ENCODE measurements around the gene ZIC1. TPM values are rescaled to one million over a fixed set of nuclear protein-coding genes. Genes with fewer than 3 reads are reported as not detected.
A peak's percentile ranks its signal among the peaks of the same experiment; 100 is the strongest.

The ZIC1 gene
- total RNA-seq, 1 donor from 2014 or later, result not detected

DNA sequence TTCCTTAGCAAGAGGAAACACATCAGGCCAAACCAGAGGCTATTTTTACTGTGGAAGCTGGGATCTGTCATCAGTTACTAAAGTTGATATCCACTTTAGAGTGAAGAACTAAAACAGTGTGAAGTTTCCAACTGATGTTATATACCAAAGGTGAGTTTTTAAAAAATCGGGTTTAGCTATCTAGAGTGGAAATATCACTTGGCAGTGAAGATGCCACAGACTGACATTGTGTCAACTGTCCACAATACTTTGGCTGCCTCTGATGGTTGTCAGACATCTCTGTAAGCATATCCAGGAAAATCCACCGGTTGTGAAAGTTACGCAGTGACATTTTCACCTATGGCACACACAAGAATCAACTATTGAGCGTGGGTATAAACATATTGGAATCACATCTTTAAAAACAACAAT lies 9.2 kb downstream of the ZIC1 start:
- DNase-seq (ENCODE audit: low spot score), result no peak
- intact Hi-C loops (cut with DNase I), result no loop called here

DNA sequence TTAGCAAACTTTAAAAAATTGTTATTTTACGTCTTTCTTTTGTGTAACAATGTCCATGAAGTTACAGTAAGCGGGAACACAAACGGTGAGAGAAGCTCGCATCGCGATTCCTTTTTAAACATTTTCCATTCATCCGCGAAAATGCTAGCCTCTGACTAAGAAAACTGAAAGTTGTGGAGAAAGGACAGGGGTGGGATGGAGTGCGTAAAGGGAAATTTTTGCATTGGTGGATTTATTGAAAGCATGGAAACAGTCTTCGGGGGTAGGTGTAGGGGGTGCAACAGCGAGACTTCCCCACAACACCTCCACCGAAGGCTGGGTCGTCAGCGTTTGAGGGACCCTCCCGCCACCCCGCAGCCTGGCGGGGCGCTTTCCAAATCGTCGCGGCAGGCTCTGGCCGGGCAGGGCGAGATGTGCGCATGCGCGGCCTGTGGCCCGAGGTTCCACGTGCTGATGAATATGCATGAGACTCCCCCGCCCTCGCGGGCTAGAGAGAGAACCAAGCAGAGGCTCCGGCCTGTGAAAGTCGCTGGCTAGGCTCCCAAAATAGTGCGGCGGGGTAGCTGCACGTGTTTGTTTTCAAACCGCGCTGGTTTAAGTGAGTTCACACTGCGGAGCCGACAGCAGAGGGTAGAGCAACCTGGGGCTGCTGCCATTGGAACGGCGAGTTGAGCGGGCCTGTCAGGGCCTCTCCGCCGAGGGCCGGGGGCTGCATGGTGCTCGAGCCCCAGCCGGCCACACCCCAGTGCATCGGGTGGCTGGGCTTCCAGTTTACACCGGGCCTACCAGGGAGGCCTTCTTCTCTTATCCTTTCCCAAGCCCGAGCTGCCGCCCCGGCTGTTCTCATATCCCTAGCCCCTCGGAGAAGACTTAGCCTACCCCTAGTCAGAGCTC lies 9.9 kb downstream of the ZIC1 start:
- peak; percentile 66 for DNase-seq (ENCODE audit: low spot score)
- intact Hi-C loops (cut with DNase I), result no loop called here

DNA sequence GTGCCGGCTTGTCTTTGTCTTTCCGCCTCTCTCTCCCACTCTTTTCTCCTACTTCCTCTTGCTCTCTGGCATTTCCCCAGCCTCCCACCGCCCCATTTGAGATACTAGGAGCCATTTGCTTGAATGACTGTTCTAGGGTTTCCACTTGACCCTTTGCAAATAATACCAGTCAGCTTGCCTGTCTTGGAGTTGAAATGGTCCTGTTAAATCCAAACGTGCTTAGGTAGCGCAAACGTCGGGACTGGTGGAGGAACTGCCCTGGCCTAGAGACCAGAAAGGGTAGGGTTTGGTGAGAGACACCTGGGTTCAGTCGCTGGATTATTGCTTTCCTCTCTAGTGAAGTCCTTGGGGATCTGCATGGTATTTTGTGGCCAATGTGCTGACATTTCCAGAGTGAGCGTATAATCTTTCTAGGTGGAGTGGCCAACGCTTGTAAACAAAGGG lies 10.6 kb downstream of the ZIC1 start:
- intact Hi-C loops (cut with DNase I), result no loop called here
- no peak for DNase-seq (ENCODE audit: low spot score)

DNA sequence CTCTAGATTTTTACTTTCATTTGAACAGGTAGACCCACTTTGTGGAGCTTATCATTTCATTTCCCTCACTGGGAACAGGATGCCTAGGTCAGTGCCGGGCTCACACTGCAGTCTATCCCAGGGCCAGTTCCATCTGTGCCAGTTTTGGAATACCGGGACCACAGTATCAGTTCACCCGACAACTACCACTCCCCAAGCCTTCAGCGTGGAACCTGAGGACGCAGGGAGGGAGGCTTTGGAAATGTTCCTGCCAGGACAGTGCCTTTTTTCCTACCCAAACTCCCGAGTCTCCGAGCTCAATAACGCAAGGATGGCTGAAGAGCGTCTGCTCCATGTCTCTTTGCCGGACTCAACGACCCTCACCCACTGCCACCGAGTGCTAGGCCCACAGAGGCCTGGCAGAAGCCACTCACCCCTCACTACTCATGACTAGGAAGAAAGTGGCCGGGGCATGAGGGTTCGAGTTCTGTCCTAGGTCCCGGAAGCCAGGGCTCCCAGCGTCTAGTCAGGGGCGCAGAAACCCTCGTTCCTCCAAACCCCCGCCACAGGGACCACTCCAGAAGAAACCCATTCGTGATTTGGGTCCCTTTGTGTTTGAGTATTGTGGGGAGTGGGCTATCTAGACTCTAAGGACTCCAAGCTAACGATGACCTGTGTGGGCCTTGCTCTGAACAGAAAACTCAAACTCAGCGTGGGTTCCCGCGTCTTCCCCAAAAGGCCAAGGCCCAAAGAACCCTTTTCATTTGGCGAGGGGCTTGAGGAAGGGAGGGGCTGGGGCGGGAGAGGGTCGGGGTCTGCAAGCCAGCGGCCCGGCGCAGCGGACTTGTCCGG lies 11.4 kb downstream of the ZIC1 start:
- no peak for DNase-seq (ENCODE audit: low spot score)
- intact Hi-C loops (cut with DNase I), result no loop called here

DNA sequence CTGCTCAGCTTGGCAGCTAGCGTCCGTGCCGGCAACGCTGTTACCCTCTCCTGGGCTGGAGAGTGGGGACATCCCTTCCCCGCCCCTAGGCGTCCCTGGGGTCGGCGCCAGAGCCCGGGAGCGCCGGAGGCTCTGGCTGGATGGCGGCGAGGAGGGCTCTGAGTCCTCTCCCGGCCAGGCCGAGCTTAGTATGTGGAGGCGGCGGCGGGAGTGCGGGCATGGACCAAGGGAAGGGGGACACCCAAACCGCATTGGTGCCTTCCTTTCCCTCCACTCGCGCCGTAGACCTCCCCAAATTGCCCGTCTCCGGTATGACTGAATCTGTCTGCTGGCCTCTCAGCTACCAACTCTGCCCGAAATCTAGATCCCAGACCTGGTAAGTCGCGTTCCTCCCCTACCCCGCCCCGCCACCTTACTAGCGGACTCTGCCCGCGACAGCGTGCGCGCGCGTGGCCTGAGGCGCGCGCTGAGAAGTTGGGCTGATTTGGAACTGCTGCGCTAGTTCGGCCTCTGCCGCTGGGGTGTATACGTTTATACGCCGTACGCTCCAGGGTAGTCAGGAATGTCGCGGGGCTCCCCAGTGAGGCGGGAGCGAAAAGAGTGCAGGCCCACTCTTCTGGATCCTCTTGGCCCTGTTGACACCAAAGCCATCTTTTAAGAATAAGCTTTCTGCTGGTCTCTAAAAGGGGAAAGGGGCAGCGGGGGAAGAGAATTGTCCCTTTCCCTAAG lies 12.2 kb downstream of the ZIC1 start:
- intact Hi-C loops (cut with DNase I), result no loop called here
- DNase-seq (ENCODE audit: low spot score), result no peak

DNA sequence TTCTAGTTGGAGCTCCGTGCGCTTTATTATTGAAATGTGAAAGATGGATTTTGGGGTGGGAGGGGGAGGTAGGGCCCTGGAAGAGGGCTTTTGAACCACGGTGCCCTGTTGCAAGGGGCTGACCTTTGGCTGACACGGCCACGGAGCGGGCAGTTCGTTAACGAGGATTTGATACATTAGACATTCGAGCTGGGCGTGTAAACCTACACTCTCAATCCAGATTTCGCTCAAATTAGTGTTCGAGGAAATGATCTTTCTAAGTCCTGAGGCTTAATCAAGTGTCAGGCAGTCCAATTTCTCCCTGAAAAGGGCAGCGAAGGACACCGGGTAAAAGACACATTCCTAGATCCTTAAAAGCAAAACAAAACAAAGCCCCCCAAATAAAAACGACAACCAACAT lies 13.0 kb downstream of the ZIC1 start:
- no peak for DNase-seq (ENCODE audit: low spot score)
- intact Hi-C loops (cut with DNase I), result no loop called here

DNA sequence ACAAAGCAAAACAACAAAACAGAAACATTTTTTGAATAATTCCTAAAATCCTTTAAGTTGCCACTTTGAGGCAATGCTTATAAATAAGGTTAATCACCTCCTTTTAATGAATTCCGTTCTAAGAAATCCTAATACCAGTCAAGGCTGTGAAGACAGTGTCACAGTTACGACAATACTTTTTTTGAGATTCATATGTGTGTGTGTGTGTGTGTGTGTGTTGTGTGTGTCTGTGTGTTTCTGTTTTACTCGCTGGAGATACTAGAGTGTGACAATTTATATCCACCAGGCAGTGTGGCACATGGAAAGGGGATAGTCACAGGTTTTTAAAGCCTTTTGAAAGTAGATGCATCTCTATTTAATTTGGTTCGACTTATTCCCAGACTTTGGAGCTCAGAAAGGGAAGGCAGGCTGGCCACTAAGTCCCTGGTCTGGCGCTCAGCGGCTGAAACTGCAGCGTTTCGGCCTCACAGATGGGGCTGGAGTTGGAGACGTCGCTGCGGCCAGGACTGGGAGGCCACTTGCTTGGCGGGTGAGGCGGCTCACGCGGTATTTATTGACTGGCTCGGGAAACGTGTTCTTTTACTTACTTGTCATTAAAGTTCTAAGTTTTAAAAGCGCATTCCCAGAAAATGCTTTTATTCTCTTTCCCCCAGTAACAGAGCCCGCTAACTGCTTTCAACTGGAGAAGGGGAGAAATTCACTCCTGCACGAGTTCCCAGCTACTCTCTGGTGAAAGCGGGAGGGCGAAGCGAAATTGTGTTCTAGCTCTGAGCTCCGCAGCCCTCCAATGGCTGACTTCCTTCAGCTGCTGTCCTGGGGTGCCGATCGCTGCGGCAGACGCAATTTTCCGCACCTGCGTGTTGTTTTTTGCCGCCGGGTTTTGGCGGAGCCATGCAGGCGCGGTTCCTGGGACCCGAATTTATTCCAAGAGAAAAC lies 13.7 kb downstream of the ZIC1 start:
- DNase-seq (ENCODE audit: low spot score), result no peak
- intact Hi-C loops (cut with DNase I), result no loop called here

DNA sequence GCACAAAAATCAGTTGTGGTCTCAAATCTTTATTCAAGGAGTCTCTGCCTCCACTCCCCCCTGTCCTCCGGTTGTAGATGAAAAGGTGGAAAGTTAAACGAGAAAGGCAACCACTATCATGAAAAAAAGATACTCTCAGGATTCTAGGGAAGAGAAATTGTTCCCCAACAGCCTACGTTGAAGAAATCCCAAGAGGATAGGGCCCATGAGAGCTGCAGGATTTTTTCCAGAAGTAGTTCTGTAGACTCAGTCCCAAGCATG lies 14.3 kb downstream of the ZIC1 start:
- intact Hi-C loops (cut with DNase I), result no loop called here
- DNase-seq (ENCODE audit: low spot score), result no peak

DNA sequence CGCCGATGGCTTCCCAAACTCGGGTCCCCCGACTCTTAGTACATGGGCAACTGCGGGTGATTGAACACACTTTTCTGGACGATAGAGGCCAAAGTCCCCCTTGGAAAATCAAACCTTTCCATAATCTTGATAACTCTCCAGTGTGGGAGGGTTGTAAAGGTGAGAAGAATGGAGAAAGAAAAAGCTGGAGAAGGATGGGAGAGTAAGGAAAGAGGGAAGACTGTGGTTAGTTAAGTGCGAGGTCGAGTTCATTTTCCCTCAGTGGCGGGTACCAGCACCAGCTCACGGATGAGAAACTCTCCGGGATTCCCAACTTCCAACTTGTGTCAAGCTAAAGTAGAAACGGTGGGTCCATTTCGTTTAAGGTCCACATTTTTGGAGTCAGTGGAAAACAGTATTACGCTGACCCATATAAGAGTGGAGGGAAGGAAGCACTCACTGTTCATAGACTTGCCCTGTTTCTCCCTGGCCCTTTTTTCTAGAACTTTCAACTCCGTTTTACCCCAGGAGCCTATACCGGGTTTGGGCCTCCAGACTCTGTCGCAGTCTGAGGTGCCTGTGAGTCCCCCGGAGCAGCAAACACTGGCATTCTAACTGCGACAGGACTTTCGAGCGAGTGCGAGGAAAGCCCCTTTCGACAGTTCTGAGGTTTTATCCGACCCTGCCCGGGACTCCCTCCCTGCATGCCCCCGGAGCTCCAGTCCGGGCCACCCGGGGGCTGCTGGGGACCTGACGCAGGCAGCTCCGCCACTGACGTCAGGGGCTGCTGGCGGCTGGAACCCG lies 14.8 kb downstream of the ZIC1 start:
- DNase-seq (ENCODE audit: low spot score), result no peak
- intact Hi-C loops (cut with DNase I), result no loop called here

DNA sequence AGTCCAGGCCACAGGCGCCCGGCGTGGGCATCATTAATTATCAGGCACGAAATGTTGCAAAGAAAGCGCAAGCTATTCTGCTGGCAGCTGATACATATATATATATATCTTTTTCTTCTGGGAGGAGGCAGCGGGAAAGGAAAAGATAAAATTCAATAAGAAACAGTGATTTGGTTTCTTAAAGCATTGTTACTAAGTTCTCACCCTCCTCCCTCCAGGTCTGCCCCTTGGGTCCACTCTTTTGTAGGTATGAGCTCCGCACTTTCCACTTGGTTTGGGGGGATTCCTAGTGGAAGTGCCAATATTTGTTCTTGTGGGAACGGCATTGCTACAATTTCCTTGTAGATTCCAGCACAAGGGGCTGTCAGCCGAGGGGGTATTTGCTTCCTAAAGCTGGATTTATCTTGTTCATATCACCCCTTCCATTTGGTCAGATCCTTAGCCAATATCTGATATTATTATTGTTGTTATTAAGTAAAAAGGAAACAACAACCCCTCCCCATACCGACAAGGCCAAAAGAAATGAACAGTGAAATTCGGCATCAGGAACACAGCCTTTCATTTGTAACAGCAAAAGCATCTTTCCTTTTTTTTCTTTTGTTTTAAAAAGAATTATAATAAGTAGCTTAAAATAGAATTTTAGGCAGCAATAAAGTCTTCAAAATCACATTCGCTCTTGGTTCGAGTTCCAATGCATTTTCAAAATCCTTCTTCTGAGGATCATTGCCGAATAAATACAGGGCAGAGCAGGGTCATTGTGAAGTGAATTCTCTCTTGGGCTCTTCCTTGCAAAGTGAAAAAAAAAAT lies 15.6 kb downstream of the ZIC1 start:
- DNase-seq (ENCODE audit: low spot score), result no peak
- intact Hi-C loops (cut with DNase I), result no loop called here

DNA sequence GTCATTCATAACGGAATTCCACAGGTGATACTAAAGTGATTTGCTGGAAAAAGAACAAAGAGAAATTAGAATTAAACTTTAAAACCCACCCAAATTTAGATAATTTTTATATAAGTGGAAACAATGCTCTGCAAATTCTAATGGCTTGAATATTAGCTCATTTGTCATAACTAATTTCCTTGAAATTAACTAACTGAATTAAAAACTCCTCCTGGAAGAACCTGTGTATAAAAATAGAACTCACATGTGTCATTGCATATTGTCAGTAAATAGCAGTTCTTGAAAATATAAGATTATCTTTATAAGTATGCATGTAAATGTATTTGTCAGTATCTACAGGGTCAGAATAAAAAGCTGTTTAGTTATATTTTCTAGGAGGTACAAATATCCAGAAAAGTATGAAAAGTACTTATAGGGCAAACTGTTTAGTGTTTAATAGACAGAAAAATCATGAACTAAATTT lies 16.3 kb downstream of the ZIC1 start:
- DNase-seq (ENCODE audit: low spot score), result no peak
- intact Hi-C loops (cut with DNase I), result no loop called here

DNA sequence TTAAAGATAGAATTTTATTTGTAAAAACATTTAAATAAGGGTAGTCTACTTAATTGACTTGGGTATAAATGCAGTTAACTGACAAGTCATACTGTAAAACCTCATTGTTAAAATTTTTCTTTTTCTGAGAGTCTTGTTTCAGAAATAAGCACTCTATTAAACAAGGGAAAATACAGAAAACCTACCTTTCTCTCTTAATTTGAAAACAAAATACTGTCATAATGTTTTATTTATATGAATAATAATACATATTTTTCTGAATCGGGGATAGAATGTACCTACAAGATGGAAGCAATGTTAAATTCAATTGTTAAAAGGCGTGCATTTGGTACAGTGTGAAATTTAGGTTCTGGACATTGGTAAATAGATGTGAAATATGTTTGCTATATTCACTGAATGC lies 17.8 kb downstream of the ZIC1 start:
- DNase-seq (ENCODE audit: low spot score), result no peak
- intact Hi-C loops (cut with DNase I), result no loop called here

DNA sequence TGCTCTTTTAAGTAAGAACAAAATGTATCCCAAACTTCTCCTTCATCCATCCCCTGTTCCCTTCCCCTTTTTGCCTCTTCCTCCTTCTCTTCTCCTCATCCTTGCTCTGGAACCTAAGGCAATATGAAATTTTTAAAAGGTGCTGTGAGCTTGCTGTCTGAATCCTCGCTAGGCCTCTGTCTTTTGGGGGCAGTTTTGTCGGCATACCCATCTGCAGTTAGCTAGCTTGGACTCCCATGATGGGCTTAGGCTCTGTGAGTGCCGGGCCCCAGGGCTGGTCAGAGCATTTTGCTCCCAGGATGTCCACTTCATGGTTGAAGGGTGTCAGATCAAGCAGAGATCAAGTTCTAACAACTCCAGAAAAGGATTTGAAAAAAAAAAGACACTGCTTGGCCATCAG lies 18.6 kb downstream of the ZIC1 start:
- intact Hi-C loops (cut with DNase I), result no loop called here
- no peak for DNase-seq (ENCODE audit: low spot score)

DNA sequence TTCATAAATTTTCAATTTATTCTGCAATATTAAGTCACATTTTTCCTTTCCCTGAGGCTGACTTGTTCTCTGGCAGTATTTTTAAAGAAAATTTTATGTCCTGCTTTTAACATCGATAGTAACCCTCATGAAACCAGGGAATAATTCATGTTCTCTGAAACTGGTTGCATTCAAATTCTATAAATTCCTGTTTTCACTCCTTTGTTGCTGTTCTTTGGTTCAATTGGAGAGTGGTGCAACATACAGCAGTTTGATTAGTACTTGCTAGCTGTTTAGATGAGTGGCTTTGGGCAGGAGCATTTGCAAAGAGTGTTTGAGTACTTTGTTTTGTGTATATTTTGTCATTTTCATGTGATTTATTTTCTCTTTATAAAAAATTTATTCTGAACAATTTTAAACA lies 19.2 kb downstream of the ZIC1 start:
- intact Hi-C loops (cut with DNase I), result no loop called here
- no peak for DNase-seq (ENCODE audit: low spot score)

DNA sequence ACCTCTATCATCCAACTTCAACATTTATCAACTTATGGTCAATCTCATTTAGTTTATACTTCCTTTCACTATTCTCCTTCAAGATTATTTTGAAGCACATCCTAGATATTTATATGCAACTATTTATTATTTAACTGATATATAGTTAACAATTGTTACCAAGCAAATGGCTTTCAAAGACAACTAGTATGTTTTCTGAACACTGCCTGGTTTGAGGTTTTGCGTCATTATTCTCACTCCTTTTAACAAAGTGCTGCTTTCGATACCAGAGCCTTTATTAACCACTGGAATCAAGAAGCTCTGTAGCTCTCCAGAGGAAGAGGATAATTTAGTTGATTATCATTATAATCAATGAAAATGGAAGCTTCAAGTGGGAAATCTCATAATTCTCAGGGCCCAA lies 19.6 kb downstream of the ZIC1 start:
- intact Hi-C loops (cut with DNase I), result no loop called here
- DNase-seq (ENCODE audit: low spot score), result no peak

DNA sequence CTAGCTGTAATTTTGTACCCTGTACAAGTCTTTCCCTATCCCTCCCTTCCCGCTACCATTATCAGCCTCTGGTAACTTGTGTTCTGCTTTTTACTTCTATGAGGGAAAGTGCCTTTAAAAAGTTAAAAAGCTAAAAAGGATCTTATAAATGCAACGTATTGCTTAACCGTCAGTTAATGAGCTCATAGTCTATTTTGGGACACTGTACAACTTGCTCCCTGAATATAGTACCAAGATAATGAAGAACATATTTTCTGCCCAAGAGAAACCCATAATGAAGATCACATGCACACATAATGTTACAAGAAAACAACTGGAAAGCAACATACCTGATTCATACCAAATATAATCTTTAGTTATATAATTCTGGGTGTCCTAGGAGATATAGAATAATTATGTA lies 22.6 kb downstream of the ZIC1 start:
- no peak for DNase-seq (ENCODE audit: low spot score)
- intact Hi-C loops (cut with DNase I), result no loop called here

DNA sequence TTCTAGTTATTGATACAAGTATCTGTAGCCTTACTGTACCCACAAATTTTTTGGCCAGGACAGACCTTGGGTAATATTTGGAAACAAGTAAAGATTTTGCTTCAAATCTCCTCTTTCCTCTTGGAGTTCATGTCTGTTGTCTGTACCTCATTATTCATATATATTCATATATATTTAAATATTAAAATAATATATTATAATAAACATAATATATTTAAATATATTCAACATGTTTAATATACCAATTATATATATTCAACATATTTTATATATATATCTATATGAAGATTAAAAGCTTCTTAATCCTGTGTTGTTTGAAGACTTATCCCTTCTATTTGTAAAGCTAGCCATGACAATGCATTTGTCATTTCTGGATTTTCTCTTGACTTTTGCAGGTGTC lies 38.1 kb downstream of the ZIC1 start:
- no peak for DNase-seq (ENCODE audit: low spot score)
- intact Hi-C loops (cut with DNase I), result no loop called here

DNA sequence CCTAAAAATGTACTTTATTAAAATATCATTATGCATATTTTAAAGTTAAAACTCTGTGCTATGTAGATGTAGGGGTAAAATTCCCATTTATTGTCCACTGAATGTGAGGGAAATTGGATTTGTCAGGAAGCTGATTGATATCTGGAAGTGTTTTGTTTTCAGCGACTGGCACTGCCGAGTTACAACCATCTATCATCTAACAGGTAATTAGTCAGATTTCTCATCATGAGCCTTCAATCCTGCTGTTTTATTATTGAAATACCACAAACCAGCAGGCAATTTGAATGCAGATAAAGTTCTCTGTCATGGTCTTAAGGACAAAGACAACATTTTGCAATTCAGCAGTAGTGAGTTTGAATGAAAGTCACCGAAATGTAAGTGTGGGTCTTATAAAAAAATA lies 40.5 kb downstream of the ZIC1 start:
- no peak for DNase-seq (ENCODE audit: low spot score)
- intact Hi-C loops (cut with DNase I), result no loop called here
